ENCODE results near the gene CELA3B.
"Not testable (repeated sequence)": the region's sequence is repeated elsewhere in the genome, so short reads cannot be mapped to it uniquely, and the experiment has no call there.

Gene CELA3B, protein sequence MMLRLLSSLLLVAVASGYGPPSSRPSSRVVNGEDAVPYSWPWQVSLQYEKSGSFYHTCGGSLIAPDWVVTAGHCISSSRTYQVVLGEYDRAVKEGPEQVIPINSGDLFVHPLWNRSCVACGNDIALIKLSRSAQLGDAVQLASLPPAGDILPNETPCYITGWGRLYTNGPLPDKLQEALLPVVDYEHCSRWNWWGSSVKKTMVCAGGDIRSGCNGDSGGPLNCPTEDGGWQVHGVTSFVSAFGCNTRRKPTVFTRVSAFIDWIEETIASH

DNA sequence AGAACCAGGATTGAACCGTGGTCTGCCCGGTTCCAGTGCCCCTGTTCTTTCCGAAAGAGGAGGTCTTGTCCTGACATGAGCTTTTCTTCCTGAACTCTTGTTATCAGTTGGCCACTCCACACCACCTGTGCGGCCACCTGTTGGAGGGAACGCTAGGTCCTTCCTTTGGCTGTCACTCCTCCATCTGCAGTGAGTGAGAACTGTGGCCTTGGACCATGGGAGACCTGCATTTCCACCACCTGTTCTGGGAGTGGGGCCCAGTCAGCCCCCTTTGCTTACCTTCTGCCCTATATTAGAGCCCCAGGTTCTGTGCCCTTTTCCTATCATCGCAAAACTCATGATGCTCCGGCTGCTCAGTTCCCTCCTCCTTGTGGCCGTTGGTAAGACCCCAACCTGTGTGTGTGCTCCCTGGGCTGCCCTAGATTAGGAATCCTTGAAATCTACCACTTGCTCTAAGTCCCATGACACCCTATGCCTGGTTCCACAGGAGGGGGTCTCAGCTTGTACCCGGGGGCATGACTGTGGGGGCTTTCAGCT is at the start of gene CELA3B:
Gene CELA3B (plus strand): TSS at position 320 of the 537 bp plus-strand sequence. CDS start 18 bp downstream, at position 338.
- not testable (repeated sequence) for DNase-seq

DNA sequence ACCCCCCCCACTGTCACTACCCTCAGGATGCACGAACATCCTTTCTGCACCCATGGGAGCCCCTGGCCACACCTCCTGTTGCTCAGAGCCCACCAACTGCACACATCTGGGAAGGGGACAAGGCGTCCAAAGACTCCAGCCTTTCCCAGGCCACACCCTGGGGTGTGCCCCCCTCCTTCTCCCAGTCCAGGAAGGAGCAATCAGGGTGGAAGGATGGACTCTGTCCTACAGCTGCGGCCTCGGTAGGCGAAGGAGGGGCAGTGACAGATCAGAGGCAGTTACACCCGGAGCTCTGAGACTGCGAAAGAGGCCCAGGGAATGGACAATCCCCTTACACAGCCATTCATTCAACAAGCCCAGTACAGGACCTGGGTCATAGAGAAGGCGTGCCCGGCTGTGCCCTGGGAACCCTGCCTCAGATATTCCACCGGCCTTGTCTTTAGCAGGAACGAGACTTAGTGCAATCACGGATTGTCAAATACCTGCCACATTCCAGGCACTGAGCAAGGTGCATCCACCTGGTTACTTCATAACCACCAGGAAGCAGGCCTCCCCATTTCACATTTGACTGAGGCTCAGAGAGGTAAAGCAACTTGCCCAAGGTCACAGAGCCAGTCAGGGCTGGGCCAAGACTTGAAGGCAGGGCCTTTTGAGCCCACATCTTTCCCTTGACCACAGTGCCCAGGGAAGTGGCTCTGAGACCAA is 49.1 kb upstream of the CELA3B start:
- DNase-seq: no peak

DNA sequence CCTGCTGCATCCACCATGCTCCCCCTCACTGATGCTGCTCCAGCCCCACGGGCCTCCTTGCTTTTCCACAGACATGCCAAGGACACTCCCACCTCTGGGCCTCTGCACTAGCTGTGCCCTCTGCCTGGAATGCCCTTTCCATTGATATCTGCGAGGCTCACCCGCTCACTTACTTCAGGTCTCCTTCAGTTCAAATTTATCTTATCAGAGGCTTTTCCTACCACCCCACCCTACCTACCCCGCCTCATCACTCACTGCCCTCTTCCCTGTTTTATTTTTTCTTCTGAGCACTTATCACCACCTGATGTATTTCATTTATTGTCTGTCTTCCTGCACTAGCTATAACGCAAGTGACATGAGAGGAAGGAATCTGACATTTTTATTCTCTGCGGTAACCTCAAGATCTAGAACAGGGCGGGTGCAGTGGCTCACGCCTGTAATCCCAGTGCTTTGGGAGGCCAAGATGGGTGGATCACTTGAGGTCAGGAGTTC is 46.7 kb upstream of the CELA3B start:
- no peak for DNase-seq

DNA sequence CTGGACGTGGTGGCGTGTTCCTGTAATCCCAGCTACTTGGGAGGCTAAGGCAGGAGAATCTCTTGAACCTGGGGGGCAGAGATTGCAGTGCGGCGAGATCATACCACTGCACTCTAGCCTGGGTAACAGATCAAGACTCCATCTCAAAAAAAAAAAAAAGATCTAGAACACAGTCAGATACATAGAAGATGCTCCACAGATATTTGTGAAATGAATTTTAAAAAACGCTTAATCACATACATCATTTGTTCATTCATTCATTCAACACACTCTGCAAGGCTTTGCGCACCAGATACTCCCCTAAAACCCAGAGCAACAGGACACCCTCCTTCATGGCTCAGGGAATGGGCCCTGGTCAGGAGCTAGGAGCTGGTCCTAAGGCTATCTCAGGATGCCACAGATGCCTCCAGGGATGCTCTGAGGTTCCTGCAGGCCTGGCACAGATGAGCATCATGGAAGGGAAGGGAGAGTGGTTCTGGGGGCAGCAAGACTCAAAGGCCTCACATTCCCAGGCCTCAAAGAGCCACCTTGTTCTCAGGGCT is 46.1 kb upstream of the CELA3B start:
- DNase-seq: no peak

DNA sequence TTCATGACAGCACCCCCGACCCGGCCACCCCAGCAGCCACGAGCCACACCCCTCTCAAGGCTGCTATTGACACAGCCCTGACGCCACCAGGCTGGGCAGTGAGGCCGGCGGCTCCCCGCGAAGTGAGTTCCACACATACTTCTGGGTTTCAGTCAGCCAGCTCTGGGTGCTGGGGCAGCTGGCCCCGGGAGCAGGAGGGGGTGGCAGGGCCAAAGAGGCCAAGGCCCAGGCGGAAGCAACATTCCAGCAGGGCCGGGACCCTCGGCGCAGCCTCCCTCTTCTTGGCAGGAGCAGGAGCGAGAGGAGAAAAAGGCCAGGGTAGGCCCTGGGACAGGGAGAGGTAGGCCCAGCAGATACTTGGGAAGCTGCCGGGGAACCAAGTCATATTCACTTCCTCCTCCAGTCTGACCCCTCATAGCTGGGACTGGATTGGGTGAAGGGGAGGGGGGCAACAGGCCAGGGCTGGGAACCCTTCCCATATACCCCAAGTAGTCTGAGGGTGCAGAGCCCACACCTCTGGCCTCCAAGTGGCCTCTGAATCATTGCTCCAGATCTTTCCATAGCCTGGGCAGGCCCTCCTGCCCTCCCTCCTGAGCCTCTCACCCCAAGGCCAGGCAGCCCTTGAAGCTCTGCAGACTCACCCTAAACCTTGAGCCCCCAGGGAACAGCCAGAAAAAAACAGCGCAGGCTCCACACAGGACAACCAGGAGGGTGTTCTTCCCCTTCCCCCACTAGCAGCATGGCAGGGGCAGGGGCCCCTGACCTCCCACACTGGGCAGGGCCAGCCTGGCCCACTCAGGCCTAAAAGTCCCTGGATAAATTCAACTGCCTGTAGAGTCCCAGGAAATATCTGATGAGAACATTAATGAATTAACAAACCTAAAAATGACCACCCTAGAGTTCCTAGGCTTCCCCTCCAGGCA is 45.4 kb upstream of the CELA3B start:
- DNase-seq: no peak

DNA sequence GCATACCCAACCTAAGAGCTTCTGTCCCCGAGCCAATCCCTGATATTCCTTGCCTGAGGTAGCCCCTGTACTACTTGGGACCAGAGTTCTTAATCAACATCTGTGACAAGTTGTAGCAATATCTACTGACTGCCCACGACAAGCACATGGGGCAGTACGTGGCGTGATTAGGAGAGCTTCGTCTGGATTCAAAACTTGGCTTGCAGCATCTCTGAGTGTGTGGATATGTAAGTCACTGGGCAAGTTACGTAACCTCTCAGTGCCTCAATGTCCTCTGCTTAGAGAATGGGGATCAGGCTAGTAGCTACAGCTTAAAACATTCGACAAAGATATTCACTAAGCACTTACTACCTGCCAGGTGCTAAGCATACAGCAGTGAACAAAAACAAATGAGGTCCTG is 44.7 kb upstream of the CELA3B start:
- DNase-seq: no peak

DNA sequence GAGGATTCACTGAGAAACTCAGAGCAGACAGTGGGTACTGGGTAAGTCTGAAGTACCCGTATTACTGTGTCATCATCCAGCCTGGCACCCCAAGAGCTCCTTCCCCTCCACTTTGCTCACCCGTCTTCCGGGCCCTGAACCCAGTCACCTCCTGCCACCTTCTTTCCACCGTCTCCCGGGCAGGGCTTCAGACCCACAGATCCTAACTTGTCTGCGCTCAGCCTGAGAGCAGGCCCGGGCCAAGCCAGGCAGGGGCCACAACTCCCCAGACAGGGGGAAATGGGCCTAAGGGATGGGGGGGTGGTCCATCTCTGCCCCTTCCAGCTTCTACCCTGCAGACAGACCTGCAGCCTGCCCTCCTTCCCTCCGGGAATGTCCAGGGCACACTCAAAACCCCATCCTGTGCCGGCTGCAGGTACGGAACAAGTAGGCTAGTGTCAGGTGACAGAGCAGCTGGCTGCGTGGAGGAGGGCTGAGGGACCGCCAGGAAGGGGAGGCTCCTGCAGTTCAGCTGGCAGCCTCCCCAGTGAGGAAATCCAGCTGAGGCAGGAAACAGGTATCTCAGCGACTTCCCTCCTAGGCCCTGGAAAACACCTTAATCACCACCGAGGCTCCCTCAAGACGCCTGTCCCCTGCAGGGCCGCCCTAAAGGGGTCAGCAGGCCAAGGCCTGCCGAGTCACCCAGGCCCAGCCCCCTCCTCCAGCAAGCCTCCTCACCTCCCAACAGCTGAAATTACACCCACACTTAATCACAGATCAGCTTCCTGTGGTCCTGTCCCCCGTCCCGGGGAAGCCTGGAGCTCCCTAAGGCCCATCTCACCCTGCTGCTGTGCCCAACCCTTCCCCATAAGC is 43.2 kb upstream of the CELA3B start:
- DNase-seq: peak; percentile 61 to 75

DNA sequence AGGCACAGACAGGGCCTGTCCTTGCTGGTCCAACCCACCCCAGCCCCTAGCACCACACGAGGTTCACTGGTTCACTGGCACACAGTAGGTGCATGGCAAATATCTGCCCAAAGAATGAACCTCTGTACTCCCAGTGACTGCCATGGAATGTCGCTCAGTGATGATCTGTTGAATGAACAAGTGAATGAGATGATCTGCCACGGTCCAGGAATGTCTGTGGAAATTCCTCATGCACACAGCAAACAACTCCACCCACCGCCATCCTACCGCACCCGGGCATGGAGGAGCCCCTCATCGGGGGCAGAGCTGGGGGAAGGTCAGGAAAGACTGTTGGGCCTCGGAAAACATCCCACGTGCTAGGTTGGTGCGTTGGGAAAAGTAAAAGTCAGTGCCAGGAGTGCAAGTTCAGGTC is 41.4 kb upstream of the CELA3B start:
- no peak for DNase-seq

DNA sequence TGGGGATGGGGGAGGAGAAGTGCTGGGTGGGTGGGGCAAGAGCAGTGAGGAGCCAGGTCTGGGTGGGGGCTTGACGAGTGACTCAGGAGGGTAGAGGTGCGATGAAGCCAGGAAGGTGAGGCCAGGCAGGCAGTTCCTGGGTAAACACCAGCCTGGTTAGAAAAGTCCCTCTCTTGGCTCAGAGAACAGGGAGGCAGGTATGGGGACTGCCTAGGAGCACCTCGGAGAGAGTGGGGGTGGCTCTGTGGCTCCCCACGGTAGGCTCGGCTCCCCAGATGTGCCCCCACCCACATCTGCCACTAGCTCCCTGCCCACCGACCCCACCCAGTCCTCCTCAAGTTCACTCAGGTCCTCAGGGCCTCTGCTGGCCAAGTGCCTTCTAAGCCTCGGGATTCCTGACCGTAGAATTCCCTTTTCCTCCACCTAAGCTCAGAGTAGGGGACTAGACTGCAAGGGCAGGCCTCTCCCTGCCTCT is 40.9 kb upstream of the CELA3B start:
- no peak for DNase-seq

DNA sequence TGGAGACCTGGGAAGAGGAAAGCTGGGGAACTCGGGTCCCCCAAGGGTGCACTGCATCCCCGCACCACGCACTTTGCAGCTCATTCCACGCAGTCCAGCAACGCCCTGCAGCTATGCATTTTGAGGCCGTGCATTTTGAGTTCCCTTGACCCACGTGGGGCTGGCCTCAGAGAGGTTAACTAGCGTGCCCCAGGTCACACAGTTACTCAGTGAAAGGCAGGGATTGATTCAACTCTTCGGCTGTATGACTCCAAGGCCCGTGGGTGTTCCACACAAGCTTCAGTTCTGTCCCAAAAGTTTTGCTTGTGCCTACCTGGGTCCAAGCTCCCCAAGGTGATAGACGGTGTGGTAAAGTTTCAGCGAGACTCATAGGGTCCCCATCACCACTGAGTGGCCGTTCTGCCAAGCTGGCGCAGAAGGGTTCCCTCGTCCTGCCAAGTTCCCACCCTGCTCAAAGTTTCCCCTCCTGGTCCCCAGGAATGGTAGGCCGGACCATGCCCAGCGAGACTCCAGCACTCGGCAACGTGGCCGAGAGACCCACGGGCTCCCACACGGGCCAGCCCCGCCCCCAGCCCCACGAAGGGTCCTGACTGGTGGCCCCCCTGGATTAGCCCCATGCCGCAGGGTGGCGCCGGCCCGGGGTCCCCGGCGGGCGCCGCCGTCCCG is 40.3 kb upstream of the CELA3B start:
- DNase-seq: no peak

DNA sequence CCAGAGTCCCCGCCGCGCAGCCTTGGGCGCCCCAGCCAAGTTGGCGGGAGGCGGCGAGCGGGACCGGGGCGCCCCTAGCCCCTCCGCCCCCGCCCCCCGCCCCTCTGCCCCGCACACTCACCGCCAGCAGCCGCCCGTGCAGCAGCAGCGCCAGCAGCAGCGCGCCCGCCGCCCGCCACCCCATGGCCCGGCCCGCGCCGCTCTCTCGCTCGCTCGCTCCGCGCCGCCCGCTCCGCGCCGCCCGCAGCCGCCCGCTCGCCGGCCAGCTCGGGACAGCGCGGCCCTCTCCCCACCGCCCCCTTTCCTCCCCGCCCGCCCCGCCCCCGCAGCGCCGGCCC is 39.8 kb upstream of the CELA3B start, which contains the start of gene HSPG2:
Gene HSPG2 (minus strand): TSS at position 277 of the 338 bp plus-strand sequence. CDS start 93 bp downstream, at position 184.
- DNase-seq: no peak

DNA sequence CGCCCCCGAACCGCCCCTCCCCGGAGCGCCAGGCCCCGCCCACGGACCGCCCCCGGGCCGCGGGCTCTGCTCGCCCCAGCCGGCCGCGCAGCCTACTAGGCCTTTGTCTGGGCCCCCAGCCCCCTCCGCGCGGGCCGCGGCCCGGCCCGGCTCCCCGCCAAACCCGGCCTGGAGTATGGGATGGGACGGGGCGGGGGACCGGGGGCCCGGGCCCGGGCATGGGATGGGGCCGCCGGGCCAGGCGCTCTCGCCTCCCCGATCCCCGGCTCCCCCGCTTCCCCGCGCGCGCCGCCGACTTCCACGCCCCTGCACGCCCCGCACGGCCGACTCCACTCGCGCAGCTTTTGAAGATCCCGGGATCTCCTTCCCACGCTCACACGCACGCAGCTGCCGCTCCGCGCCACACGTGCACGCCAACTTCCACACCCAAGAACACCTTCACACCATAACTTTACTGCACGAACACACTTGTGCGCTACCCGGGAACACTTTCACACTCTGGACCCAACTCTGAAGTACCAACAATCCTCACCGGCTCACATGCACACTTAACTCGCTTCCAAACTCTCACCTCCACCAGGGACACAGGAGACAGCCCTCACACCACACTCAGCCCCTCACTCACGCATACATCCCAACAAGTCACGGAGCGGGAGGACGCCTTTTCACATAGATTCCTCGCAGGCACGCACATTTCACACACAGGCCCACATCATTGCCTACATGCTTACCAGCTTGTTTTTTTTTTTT is 39.3 kb upstream of the CELA3B start:
- peak; percentile 57 to 68 for DNase-seq

DNA sequence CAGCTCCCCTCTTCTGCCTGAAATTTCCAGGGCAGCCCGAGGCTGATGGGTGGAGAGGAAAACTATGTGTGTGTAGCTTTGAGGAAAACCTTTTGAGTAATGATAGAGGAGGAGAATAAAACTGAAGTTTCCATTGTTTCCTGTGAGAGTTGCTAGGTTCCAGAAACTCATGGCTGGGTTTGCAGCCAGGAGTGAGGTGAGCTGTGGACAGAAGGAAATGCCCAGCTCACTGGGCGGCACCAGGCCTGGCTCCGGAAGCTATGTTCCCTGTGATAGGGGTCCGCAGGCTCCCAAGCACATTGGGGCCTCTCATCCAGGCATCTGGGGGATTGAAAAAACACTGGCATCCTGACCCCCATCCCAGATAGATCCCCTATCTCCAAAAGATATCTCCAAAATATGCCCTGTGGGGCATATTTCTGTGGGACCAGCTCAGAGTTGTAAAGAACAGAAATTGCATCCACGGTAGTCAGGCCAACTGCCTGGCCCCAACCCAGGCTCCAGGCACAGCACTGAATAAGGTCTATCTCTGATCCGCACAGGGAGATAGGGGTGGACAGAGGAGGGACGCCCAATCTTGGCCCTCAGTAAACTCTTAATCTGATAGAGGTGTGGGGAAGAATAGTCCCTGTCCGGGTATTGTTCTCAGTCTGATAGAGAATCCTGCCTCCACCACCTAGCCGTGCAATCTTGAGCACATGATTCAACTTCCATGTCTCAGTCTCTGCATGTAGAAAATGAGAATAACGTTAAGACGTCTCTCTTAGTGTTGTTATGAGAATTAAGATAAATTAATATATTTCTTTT is 37.9 kb upstream of the CELA3B start:
- DNase-seq: no peak

DNA sequence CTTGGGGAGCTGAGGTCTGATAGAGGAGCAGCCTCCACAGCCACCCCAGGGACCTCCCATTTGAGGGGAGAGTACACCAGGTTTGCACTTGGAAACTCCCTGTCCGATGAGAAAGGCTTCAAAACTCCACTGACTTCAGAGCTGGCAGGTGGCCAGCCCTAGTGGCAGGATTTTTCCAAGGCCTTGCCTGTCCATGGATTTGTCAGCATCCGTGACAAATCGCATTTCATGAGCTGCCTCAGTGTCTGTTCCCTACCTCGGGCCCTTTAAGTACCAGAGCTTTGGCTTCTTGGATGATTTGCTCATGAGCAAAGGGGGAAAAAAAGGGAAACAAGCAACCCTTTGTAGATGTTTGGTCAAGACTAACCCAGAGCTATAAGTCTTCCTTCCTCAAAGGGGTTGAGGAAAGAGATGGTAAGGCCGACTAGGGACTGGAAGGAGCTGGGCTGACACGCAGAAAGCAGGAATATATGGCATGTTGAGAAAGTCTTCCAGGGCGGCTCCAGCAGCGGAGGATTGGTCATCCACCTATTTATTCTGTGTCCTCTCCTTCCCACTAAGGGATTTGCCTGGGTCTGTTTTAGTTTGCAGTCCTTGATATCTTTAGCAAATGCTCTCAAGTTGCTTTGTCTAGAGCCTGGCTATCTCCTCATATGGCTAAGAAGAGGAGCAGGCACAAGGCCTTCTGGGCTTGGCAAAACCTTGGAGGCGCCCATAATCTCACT is 37.0 kb upstream of the CELA3B start:
- no peak for DNase-seq

DNA sequence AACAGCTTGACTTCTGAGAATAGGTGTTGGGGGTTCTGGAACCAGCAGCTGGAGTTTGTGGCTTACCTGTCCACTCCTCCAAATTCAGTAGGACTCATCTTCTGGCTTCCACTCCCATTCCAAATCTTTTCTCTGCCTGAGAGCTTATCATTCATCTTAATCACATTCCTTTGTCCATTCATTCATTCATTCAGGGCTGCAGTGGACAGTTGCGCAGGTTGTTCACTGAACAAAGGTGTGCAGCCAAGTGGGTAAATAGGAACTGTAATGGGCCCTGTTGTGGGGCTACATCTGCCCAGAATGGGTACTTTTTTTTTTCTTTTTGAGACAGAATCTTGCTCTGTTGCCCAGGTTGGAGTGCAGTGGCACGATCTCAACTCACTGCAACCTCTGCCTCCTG is 36.3 kb upstream of the CELA3B start:
- DNase-seq: no peak

DNA sequence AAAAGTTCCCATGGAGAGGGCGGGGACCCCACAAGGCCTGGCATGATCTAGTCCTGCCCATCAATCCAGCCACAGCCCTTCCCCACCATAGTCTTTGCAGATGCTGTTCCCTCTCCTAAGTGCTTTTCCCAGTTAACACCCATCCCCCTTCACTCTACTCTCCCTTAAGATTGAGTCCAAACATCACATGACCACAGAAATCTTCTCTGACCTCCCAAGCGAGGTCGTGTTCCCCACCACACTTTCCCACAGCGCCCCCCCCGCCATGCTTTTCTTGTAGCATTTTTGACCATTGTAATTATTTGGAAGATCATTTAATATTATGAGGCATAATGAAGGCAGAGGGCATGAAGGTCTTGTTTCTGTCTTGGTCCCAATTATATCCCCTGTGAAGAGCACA is 35.5 kb upstream of the CELA3B start:
- no peak for DNase-seq

DNA sequence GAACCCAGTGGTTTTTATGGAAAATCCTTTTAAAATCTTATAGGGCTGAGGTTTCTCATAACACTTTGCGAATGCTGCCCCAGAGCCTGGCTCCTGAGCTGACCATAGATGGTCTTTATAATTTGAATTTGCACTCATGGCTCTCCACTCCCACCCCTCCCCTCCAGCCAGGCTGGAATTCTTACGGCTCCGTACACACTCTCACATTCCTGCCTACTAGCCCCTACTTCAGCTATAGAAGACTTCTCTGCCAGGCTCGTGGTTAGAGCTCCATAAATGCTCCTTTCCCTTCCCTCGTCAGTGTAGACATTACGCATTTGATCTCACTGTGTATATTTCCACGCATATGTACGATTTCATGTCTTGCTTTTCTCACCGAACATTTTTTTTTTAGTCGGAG is 34.4 kb upstream of the CELA3B start:
- no peak for DNase-seq

DNA sequence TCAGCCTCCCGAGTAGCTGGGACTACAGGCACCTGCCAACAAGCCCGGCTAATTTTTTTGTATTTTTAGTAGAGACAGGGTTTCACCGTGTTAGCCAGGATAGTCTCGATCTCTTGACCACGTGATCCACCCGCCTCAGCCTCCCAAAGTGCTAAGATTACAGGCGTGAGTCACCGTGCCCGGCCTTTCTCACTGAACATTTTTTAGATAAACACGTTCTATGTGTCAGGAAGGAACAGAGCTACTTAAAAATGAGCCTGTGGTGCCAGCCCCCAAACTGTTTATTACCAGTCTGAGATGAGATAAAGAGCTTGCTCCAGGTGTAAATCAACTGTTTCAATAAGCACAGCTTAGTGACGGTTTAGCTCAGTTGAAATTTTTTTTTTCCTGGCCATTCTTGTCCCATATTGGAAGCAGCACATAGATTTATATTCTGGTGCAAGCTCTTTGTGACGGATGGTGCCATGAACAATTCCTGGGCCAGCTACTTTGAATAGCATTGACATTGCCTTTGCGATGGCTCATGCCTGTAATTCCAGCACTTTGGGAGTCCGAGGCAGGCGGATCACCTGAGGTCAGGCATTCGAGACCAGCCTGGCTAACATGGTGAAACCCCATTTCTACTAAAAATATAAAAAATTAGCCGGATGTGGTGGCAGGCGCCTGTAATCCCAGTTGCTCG is 33.7 kb upstream of the CELA3B start:
- not testable (repeated sequence) for DNase-seq

All from NCI-H187 (cell line).